HFFc6 (cell line): Measurements from ENCODE around the gene KLHL25. TPM values are rescaled to one million over a fixed set of nuclear protein-coding genes. Genes with fewer than 3 reads are reported as not detected.

ENCODE experiments used
- DNase-seq: peaks from one replicate; pipeline ENCODE4 v3.0.0-alpha.2; 2018
- H3K27ac Mint-ChIP-seq: 2 replicates; pipeline ENCODE4 v1.8.0; 2020; ENCODE audit warnings: mild to moderate bottlenecking, mixed read lengths
- H3K27me3 Mint-ChIP-seq: 2 replicates; pipeline ENCODE4 v1.8.0; 2021; ENCODE audit warnings: mild to moderate bottlenecking, moderate library complexity, mixed read lengths; ENCODE audit not compliant: insufficient read depth
- H3K36me3 Mint-ChIP-seq: 2 replicates; pipeline ENCODE4 v1.8.0; 2021; ENCODE audit warnings: low read depth, mixed read lengths
- H3K4me1 Mint-ChIP-seq: 2 replicates; pipeline ENCODE4 v1.8.0; 2020; ENCODE audit warnings: low read depth, mixed read lengths
- H3K4me3 Mint-ChIP-seq: 2 replicates; pipeline ENCODE4 v1.8.0; 2020; ENCODE audit warnings: mild to moderate bottlenecking, moderate library complexity, mixed read lengths
- H3K9me3 Mint-ChIP-seq: 2 replicates; pipeline ENCODE4 v1.8.0; 2020; ENCODE audit warnings: mild to moderate bottlenecking, mixed read lengths
- total RNA-seq, 6 experiments: library from RNA; stranded (reverse); fragmentation: NEBNext Ultra II Directional; extraction: Animal tissue kit (Norgen Biotek cat#: 25700); gene quantifications; 2 replicates in 1 of 6; 3 replicates in 5 of 6; pipeline ENCODE4 v1.2.3, GENCODE V29; 2021
- TF ChIP-seq, protein P1 (sequence below): fragments of 200-600 bp; sonication (generic); IDR thresholded peaks from 2 replicates; pipeline ENCODE4 v1.5.0; 2021; ENCODE audit warnings: antibody characterized with exemption, mild to moderate bottlenecking

KLHL25 gene
- total RNA-seq, 6 experiments from 2014 or later, result 2.2 to 3.2 (median 2.5) TPM

DNA sequence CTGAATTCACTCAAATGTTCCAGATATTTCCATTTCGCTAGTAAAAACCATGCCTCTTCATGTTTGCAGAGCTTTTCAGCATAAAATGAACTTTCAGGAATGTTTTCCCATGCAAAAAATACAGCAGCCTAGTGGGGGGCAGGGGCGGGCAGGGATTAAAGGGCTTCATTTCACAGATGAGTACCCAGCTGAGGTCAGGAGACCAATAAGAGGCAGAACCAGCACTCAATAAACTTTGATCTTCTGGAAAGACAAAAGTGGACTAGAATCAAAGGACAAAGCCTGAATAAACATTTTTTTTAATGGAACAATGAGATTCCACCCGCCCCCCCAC, 8.0 kb downstream of the KLHL25 start:
- Mint-ChIP-seq H3K9me3 (no peaks in the 10 kb centered on the region), H3K4me1 (peaks cover 18% of the 10 kb centered on the region), H3K27me3 (no peaks in the 10 kb centered on the region), H3K36me3 (no peaks in the 10 kb centered on the region), H3K27ac (no peak overlapping the region), H3K4me3 (no peak overlapping the region)
- DNase-seq, result no peak
- TF ChIP-seq, protein P1, sequence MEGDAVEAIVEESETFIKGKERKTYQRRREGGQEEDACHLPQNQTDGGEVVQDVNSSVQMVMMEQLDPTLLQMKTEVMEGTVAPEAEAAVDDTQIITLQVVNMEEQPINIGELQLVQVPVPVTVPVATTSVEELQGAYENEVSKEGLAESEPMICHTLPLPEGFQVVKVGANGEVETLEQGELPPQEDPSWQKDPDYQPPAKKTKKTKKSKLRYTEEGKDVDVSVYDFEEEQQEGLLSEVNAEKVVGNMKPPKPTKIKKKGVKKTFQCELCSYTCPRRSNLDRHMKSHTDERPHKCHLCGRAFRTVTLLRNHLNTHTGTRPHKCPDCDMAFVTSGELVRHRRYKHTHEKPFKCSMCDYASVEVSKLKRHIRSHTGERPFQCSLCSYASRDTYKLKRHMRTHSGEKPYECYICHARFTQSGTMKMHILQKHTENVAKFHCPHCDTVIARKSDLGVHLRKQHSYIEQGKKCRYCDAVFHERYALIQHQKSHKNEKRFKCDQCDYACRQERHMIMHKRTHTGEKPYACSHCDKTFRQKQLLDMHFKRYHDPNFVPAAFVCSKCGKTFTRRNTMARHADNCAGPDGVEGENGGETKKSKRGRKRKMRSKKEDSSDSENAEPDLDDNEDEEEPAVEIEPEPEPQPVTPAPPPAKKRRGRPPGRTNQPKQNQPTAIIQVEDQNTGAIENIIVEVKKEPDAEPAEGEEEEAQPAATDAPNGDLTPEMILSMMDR, result no peak

GRCh38 chr15:85785887-85786780, 8.6 kb downstream of the KLHL25 start:
- Mint-ChIP-seq H3K27ac (peak overlapping the region; percentile 39), H3K9me3 (no peaks in the 10 kb centered on the region), H3K36me3 (no peaks in the 10 kb centered on the region), H3K27me3 (no peaks in the 10 kb centered on the region), H3K4me1 (peaks cover 18% of the 10 kb centered on the region), H3K4me3 (no peak overlapping the region)
- no peak for DNase-seq
- TF ChIP-seq, protein P1, result no peak

DNA sequence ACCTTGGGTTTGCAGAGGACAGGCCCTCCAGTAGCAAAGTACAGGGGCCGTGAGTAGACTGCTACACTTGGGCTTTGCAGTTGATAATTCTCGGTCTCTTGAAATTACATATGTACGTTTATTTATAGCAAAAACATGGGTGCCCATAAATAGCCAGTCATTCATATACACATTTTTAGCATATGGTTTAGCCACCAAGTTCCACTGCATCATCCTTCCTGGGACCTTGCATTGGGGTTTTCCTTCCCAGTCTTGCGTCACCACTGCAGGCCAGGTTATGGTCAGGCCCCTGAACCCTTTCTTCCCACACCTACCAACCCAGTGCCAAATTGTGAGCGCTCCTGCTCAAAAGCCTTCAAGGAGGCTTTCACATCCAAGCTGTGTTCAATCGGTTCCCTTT, 12.7 kb downstream of the KLHL25 start:
- Mint-ChIP-seq H3K27ac (no peak overlapping the region), H3K27me3 (no peaks in the 10 kb centered on the region; the same call in 1 of the 2 replicates), H3K9me3 (no peaks in the 10 kb centered on the region), H3K36me3 (no peaks in the 10 kb centered on the region), H3K4me1 (peaks cover 18% of the 10 kb centered on the region), H3K4me3 (no peak overlapping the region)
- no peak for DNase-seq
- TF ChIP-seq, protein P1, result no peak

GRCh38 chr15:85781099-85781498, 13.6 kb downstream of the KLHL25 start:
- no peak for DNase-seq
- Mint-ChIP-seq H3K4me3 (no peak overlapping the region), H3K36me3 (no peaks in the 10 kb centered on the region), H3K27ac (no peak overlapping the region), H3K27me3 (no peaks in the 10 kb centered on the region; the same call in 1 of the 2 replicates), H3K4me1 (peaks cover 11% of the 10 kb centered on the region), H3K9me3 (no peaks in the 10 kb centered on the region)
- TF ChIP-seq, protein P1, result no peak

DNA sequence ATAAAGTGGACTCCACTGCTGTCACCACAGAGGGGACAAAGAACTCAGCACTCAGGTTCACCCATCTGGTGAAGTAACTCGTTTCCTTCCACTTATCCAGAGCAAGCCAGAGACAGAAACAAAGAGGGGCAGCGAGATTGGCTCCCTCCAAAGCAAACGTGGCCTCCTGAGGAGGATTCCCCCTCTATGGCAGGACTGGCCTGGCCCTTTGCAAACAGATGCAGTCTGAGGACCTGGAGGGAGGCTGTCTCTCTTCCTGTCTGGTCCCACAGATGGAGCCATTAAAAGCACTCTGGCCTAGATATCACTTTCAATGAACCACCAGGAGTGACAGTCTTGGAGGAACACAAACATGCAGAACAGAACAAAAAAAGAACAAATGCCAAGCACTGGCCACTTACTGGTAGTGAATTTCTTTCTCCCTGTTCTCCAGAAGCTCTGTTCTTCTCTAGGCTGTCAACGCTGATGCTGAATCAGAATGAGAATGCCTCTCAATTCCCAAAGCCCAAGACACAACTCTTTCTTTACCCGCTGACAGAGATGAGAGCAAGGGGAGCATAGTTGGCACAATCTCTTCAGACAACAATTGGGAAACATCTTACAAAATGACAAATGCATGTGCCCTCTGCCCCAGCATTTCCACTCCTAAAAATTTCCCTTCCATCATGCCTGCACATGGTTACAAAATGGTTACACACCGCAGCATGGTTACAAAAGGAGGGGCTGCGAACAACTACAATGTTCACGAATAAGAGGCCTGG, 14.3 kb downstream of the KLHL25 start:
- Mint-ChIP-seq H3K27me3 (no peaks in the 10 kb centered on the region; the same call in 1 of the 2 replicates), H3K4me3 (no peak overlapping the region)
- DNase-seq, result no peak

More for the DNA sequence above, 14.3 kb downstream of the KLHL25 start:
- Mint-ChIP-seq H3K27ac (no peak overlapping the region), H3K36me3 (no peaks in the 10 kb centered on the region), H3K4me1 (peaks cover 4% of the 10 kb centered on the region), H3K9me3 (no peaks in the 10 kb centered on the region)
- TF ChIP-seq, protein P1, result no peak
